ENCODE data around the gene NBPF3.

DNA sequence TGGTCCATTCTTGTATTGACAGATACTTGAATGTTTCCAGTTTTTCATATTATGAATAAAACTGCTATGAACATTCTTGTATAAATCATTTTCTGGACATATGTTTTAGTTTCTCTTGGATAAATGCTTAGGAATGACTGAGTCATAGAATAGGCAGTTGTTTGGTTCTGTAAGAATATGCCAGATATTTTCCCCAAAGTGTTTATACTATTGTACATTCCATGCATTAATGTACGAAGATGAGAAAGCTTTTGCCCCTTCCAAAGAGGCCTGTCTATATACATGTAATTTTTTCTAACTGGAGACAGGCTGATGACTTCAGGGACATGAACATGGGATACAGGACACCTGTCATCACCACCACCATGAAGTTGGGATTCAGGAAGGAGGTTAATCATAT lies 11.3 kb downstream of the NBPF3 start:
- TF ChIP-seq CTCF (IDR thresholded peaks at IDR 0.05; ENCODE audit: low read length) (no peak), EZH2 (optimal IDR thresholded peaks at IDR 0.05; ENCODE audit: low read depth, low read length) (no peak), EZH2phosphoT487 (IDR thresholded peaks at IDR 0.05; ENCODE audit: low read length) (no peak)
